ENCODE data around the gene TBC1D9B.

DNA sequence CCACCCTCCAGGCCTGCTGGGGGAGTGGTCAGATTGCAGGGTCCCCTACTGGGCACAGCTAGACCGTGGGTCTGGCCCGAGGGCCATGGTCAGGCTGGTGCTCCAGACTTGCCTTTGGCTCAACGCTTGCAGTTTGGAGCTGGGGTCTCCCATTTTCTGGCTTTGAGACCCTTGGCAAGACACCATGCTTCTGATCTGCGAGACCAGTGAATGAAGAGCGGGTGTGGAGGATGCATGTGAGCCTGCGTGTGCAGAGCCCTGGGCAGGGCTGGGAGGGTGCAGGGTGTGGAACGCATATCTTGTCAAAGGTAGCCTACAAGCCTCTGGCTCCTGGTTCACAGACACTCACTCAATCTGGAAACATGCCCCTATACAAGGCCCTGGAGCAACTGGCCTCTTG, 43.0 kb downstream of the TBC1D9B start:
- TF ChIP-seq, protein P1, sequence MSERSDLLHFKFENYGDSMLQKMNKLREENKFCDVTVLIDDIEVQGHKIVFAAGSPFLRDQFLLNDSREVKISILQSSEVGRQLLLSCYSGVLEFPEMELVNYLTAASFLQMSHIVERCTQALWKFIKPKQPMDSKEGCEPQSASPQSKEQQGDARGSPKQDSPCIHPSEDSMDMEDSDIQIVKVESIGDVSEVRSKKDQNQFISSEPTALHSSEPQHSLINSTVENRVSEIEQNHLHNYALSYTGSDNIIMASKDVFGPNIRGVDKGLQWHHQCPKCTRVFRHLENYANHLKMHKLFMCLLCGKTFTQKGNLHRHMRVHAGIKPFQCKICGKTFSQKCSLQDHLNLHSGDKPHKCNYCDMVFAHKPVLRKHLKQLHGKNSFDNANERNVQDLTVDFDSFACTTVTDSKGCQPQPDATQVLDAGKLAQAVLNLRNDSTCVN (CRISPR knock-in tag; IDR thresholded peaks at IDR 0.05) = no peak
- TF ChIP-seq, protein P2, sequence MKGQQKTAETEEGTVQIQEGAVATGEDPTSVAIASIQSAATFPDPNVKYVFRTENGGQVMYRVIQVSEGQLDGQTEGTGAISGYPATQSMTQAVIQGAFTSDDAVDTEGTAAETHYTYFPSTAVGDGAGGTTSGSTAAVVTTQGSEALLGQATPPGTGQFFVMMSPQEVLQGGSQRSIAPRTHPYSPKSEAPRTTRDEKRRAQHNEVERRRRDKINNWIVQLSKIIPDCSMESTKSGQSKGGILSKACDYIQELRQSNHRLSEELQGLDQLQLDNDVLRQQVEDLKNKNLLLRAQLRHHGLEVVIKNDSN (CRISPR knock-in tag; IDR thresholded peaks at IDR 0.05) = no peak
- no peak for TF ChIP-seq FOXK2 (conservative IDR thresholded peaks at IDR 0.05 in 1 of 2, IDR thresholded peaks at IDR 0.05 in 1 of 2; ENCODE audit: low read depth in 2 of 2)
- TF ChIP-seq, protein P3, sequence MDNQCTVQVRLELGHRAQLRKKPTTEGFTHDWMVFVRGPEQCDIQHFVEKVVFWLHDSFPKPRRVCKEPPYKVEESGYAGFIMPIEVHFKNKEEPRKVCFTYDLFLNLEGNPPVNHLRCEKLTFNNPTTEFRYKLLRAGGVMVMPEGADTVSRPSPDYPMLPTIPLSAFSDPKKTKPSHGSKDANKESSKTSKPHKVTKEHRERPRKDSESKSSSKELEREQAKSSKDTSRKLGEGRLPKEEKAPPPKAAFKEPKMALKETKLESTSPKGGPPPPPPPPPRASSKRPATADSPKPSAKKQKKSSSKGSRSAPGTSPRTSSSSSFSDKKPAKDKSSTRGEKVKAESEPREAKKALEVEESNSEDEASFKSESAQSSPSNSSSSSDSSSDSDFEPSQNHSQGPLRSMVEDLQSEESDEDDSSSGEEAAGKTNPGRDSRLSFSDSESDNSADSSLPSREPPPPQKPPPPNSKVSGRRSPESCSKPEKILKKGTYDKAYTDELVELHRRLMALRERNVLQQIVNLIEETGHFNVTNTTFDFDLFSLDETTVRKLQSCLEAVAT (IDR thresholded peaks at IDR 0.05) = no peak

Measured in K562 (cell line).